ENCODE results near the gene NR6A1.

DNA sequence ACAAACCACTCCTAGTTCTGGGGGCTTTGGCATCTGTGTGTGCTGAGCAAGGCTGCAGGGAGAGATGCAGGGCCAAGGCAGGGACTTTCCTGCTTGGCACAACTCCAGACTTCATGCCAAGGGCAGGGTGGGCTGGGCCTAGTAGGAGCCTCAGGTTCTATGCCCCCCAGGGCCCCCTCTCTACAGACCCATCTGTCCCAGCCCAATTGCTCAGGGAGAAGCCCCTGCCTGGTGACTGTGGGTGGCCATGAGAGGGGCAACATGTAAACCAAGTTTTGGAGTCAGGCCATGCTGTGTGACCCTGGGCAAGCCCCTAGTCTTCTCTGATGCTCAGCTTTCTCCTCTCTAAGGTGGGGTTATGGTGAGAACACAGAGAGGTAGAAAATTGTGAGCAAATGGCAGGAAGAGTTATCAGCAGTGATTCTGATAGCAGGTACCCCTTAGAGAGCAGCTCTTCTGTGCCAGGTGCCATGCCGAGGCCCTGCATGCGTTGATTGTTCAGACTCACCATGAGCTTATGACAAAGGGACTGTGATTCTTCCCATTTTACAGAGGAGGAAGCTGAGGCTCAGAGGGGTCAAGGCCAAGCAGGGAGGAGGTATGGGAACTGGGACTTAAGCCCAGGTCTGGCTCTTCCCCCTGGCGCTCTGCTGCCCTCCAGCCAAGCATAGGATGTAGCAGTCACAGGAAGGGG, 11.0 kb upstream of the NR6A1 start:
- TF ChIP-seq, protein P1, sequence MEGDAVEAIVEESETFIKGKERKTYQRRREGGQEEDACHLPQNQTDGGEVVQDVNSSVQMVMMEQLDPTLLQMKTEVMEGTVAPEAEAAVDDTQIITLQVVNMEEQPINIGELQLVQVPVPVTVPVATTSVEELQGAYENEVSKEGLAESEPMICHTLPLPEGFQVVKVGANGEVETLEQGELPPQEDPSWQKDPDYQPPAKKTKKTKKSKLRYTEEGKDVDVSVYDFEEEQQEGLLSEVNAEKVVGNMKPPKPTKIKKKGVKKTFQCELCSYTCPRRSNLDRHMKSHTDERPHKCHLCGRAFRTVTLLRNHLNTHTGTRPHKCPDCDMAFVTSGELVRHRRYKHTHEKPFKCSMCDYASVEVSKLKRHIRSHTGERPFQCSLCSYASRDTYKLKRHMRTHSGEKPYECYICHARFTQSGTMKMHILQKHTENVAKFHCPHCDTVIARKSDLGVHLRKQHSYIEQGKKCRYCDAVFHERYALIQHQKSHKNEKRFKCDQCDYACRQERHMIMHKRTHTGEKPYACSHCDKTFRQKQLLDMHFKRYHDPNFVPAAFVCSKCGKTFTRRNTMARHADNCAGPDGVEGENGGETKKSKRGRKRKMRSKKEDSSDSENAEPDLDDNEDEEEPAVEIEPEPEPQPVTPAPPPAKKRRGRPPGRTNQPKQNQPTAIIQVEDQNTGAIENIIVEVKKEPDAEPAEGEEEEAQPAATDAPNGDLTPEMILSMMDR (conservative IDR thresholded peaks at IDR 0.05; ENCODE audit: low read length): no peak
- TF ChIP-seq EZH2phosphoT487 (IDR thresholded peaks at IDR 0.05; ENCODE audit: borderline replicate concordance): no peak

All from Loucy (cell line).